HG03097 (cell line): Measurements from ENCODE around the gene PSAT1.

Experiments used
- ATAC-seq: cut with Tn5 transposase; IDR thresholded peaks from one replicate; pipeline ENCODE4 v1.9.1; 2021; ENCODE audit not compliant: unreplicated experiment, low FRiP score

The PSAT1 gene

GRCh38 chr9:78292026-78292425 lies 4.9 kb upstream of the PSAT1 start:
- no peak for ATAC-seq

DNA sequence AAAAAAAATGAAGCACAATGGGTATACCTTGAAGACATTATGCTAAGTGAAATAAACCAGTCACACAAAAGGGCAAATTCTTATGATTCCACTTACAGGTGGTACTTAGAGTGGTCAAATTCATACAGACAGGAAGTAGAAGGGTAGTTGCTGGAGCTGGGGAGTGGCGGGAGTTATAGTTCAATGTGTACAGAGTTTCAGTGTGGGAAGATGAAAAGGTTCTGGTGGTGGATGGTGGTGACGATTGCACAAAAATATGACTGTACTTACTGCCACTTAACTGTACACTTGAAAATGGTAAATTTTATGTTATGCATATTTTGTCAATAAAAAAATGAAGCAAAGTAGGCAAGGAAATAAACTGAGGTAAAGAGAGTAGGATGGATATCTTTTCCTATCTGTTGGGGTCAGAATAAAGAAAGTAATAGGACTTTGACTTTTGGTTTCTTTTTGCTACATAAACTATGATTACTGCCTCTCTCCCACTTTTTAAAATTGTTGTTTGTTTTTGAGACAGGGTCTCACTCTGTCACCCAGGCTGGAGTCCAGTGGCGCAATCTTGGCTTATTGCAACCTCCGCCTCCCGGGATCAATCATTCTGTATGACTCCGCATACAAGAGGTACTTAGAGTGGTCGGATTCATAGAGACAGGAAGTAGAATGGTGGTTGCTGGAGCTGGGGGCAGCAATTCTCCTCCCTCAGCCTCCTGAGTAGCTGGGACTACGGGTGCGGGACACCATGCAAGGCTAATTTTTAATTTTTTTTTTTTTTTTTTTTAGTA lies 4.0 kb upstream of the PSAT1 start:
- no peak for ATAC-seq

DNA sequence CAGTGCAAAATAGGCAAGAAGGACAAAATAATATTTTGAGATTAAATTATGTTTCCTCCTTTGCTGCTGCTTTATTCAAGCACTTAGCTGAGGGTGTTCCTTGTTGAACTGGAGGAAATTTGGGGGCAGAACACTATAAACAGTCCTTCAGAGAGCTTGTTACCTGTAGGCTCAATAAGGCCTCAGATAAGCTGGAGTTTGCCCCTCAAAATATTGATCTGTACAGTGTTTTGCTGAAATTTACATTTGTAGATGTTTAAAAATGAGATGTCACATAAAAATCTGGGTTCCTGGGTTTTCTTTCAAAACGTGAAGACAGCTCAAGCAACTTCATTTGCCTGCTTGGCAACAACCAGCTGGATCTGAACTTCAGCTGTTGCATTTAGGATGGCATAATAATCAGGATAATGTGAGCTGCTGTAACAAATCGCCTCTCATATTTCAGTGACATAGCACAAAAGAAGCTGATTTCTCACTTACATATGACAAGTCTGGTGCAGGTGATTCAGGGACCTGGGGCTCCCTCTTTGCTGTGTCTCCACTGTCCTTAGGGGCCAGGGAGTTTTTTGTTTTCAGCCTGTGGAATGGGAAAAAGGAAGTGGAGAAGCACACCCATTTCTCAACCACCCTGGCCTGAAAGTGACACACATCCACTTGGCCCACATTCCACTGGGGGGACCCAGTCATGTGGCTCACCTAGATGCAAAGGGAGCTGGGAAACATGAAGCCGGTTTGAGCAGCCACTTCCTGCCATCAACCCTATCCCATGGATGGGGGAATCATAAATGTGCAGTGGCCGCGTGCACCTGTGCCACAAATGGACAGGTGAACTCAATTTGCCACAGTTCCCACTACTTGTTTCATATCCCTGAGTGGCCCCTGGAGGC lies 2.4 kb upstream of the PSAT1 start:
- no peak for ATAC-seq

- ATAC-seq: no peak
Observed at GRCh38 chr9:78295177-78295575, 1.7 kb upstream of the PSAT1 start.

DNA sequence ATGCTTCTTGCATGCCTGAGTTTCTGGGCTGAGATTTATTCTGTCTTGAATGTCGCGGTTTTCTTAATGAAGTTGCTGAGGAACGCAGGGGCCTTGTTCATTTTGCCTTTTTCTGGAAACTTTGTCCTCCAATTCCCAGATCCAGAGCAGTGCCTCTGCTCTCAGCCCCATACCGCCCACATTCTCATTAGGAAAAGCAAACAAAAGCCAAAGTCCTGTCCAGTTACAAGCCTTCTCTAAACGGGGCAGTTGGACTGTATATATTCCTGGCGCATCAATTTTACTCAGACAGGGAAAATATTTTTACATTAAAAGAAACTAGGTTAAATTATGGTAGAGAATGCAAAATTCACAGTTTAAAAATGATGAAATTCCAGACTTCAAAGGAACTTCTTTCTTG lies 1.2 kb upstream of the PSAT1 start:
- ATAC-seq: no peak

GRCh38 chr9:78296201-78296892 lies 578 bp upstream of the PSAT1 start:
- ATAC-seq: no peak

DNA sequence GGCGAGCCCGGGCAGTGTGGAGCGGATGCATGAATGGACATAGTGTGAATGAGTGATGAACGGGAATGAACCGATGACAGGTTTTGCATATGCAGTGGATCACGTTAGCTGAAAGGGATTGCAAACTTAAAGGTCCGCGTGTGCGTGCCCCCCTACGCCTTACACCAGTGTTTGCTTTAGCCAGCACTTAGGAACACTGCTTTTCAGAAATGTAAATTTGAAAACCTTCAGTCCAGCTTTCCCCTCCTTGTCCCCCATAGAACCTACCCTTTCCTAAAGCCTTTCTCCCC lies 692 bp downstream of the PSAT1 start:
- ATAC-seq: peak; percentile 39

- ATAC-seq: no peak
Observed at GRCh38 chr9:78298046-78298765, 1.3 kb downstream of the PSAT1 start.

- ATAC-seq: no peak
Observed at GRCh38 chr9:78300209-78300608, 3.3 kb downstream of the PSAT1 start.

GRCh38 chr9:78301466-78301865 lies 4.5 kb downstream of the PSAT1 start:
- no peak for ATAC-seq

GRCh38 chr9:78303377-78304062 lies 6.6 kb downstream of the PSAT1 start:
- ATAC-seq: no peak

DNA sequence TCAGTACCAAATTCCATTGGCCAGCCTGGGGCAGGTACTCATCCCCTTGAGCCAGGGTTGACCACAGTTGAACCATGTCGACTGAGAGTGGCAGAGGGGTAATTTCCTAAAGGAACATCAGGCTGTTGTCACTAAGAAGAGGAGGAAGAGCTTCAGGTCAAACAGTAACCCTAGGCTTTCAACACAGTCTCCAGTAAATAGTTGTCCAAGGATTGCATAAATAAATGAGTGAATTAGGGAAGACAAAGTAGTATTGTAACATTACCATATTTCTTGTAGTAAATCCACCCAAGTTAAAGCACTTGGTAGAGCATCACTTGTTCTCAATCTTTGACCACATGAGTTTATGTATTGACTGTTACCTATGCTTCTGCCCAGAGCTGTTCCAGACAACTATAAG lies 7.4 kb downstream of the PSAT1 start:
- ATAC-seq: no peak

DNA sequence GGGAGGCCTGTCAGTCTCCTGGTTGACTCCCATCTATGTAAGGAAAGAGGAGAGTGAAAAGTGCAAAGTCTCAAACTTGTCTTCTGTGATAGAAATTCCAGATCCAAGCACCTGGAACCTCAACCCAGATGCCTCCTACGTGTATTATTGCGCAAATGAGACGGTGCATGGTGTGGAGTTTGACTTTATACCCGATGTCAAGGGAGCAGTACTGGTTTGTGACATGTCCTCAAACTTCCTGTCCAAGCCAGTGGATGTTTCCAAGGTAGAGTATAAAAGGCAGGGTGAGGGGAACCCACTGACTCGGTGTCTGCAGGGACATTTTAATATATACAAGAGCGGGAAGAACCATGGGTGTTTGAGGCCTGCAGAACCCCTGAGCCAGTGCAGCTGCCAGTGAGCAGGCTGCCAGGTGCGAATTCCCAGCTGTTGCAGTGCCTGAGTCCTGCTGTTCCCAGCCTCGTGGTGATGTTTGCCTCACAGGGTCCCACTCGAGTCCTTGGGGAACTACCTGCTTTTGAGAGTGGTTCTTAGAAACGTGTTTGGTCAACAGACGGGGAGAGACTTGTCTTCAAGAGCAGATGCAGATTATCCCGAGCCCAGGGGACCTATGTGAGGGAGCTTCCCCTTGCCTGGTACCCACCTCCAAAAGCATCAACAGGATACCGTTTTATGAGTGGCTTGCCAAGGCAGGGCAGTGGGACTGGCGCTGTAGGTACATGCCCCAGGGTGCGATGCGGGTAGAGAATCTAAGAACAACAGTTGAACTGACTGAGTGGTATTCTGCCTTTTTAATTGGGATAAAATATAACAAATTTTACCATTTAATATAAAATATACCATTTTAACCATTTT lies 9.5 kb downstream of the PSAT1 start:
- ATAC-seq: no peak

DNA sequence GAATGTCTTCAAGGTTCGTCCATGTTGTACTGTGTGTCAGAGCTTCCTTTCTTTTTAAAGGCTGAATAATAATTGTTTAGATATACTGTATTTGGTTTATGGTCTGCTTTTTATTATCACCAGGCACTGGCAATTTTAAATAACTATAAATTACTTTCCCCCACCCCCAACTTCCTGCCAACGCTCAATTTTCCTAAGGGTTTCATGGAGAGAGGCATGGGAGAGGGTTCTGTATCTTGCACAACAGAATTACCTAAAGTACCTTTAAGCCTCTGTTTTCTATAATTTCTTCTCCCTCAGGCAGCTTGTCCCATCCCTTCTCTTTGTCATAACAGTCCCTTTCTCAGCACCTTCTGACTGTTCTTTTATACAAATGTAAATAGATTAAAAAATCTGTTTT lies 10.4 kb downstream of the PSAT1 start:
- no peak for ATAC-seq

- ATAC-seq: no peak
Observed at GRCh38 chr9:78309066-78309465, 12.1 kb downstream of the PSAT1 start.

- ATAC-seq: no peak
Observed at GRCh38 chr9:78311075-78311474, 14.2 kb downstream of the PSAT1 start.

DNA sequence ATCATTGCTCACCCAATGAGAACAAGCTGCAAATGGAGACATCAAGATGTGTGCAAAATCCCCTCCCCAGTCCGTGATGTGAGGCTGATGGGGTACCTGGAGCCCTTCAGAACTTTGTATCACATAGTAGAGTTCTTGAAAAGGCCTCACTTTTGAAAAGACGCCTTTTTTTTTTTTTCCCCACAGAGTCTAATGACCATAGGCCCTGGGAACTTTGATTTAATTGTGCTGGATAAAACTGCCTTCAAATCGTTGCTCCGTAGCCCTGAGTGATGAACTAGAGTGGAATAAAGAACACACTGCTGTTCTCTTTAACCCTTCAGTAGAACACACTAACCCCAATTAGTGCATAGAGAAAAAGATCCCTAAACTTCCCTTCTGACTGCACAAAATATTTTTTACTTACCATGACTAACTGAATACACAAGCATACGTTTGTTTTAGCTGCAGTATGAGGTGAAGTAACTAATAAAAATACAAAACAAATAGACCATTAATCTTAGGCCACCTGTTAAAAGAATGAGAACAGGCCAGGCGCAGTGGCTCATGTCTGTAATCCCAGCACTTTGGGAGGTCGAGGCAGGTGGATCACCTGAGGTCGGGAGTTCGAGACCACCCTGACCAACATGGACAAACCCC lies 15.1 kb downstream of the PSAT1 start:
- no peak for ATAC-seq

DNA sequence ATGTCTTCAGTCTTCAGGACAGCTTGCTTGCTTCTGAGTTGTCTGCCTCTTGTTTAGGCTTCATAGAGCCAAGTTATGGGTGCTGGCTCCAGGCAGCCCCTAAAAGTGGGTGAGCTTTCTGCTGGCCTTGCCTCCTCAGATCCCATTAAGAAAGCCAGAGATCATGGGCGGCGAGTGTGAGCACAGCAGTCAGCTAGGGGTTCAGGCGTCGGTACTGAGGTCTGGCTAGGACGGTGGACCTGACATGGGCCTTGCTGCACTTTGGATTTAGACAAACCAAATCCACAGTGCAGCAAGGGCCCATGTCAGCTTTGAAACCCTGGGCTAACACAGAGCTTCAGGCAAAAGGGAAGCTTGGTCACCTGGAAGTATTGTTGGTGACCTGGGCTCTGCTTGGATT lies 17.6 kb downstream of the PSAT1 start:
- no peak for ATAC-seq
